ENCODE data around the gene ARF1.
"Not testable (repeated sequence)": the region's sequence is repeated elsewhere in the genome, so short reads cannot be mapped to it uniquely, and the experiment has no call there.

The ARF1 gene

GRCh38 chr1:228108742-228109072, 26.2 kb downstream of the ARF1 start:
- H3K4me1 ChIP-seq, result peaks cover 31% of the 10 kb centered on the region
- H3K9ac ChIP-seq, result peak overlapping the region; percentile 87
- H3K4me2 ChIP-seq, result peak overlapping the region; percentile 85
- TF ChIP-seq Cebpa-rat (IDR thresholded peaks at IDR 0.05), result no peak
- peak overlapping the region; percentile 87 for H3K4me3 ChIP-seq
- H3K36me3 ChIP-seq, result peaks cover 33% of the 10 kb centered on the region
- H3K27ac ChIP-seq, result peak overlapping the region; percentile 80
- H3K27me3 ChIP-seq, result no peaks in the 10 kb centered on the region
- H3K9me3 ChIP-seq, result no peaks in the 10 kb centered on the region
- peaks cover 15% of the 10 kb centered on the region; the same call in 1 of the 2 replicates for H4K20me1 ChIP-seq

DNA sequence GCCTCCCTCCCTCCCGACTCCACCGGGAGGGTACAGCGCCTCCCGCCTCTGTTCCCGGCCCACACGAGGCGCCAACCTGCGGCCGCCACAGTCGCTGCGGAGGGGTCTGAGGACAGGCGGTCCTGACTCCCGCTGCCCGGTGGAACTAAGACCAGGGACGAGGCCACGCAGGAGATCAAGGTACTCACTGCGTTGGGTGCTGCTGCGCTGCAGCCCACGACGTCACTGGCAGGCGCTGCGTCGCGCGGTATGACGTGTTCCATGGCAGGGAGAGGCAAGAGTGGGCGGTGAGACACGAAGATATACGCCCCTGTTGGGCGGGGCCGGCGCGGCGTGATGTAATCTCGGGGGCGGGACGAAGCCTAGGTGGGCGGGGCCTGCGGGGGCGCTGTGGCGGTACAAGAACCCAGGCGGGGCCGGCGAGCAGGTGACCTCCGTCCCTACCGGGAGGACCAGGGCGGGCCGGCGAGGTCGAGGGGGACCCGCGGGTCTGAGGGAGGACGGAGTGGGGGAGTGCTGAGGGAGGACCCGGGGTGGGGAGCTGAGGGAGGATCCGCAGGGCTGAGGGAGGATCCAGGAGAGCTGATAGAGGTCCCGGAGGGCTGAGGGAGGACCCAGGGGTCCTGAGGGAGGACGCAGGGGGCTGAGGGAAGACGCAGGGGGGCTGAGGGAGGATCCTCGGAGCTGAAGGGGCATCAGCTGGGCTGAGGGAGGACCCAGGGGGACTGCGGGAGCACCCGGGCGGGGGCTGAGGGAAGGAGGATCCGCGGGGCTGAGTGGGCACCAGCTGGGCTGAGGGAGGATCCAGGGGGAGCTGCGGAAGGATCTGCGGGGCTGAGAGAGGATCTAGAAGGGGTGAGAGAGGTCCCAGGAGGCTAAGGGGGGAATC, 26.8 kb downstream of the ARF1 start, which contains the start of gene MRPL55:
TSS of gene MRPL55 (minus strand) at position 227 of the 889 bp plus-strand sequence. CDS start 1,039 bp downstream, outside the sequence.
- Histone ChIP-seq H3K9me3 (no peaks in the 10 kb centered on the region), H3K27me3 (no peaks in the 10 kb centered on the region), H4K20me1 (peaks cover 15% of the 10 kb centered on the region; the same call in 1 of the 2 replicates), H3K9ac (peak within 1 kb of the TSS; percentile 87), H3K4me3 (peak within 1 kb of the TSS; percentile 87), H3K36me3 (peaks cover 33% of the 10 kb centered on the region), H3K4me2 (peak within 1 kb of the TSS; percentile 85), H3K4me1 (peaks cover 25% of the 10 kb centered on the region), H3K27ac (peak within 1 kb of the TSS; percentile 80)
- peak; percentile 56; the same call in 1 of the 2 replicates for TF ChIP-seq Cebpa-rat (IDR thresholded peaks at IDR 0.05)

- Histone ChIP-seq H3K4me2 (peak overlapping the region; percentile 85), H3K9ac (peak overlapping the region; percentile 87), H3K27ac (peak overlapping the region; percentile 68), H3K4me1 (peaks cover 25% of the 10 kb centered on the region), H4K20me1 (peaks cover 15% of the 10 kb centered on the region; the same call in 1 of the 2 replicates), H3K27me3 (no peaks in the 10 kb centered on the region), H3K9me3 (no peaks in the 10 kb centered on the region), H3K36me3 (peaks cover 31% of the 10 kb centered on the region), H3K4me3 (peak overlapping the region; percentile 87)
- no peak for TF ChIP-seq Cebpa-rat (IDR thresholded peaks at IDR 0.05)
These were observed 27.5 kb downstream of the ARF1 start for GRCh38 chr1:228109962-228110488.

DNA sequence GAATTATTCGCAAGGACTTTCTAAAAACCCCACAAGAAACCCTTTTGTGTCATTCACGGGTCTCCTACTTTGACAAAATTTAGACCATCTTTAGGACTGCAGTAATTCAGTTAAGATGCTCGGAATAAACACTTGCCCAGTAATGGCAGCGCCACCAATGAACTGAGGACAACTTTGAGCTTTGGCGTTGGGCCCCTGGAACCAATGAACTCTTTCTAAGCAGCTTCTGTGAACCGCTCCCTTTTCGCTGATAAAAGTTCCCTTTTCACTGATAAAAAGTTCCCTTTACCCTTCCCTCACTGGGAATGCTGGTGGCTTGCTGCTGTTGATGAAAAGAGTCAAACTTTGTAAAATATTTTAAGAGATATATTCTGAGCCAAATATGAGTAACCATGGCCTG, 28.0 kb downstream of the ARF1 start:
- H3K4me1 ChIP-seq, result peaks cover 25% of the 10 kb centered on the region
- H3K9ac ChIP-seq, result no peak overlapping the region
- peaks cover 1% of the 10 kb centered on the region; the same call in 1 of the 2 replicates for H3K9me3 ChIP-seq
- H4K20me1 ChIP-seq, result peaks cover 15% of the 10 kb centered on the region; the same call in 1 of the 2 replicates
- H3K27ac ChIP-seq, result no peak overlapping the region
- H3K4me3 ChIP-seq, result 0 out of 2 replicates have a peak overlapping the region, but pooled peaks have one; percentile 87
- no peak for TF ChIP-seq Cebpa-rat (IDR thresholded peaks at IDR 0.05)
- H3K27me3 ChIP-seq, result no peaks in the 10 kb centered on the region
- peak overlapping the region; percentile 85 for H3K4me2 ChIP-seq
- peaks cover 26% of the 10 kb centered on the region for H3K36me3 ChIP-seq

- H3K9me3 ChIP-seq, H3K9ac ChIP-seq, H3K27me3 ChIP-seq, H3K4me3 ChIP-seq, H3K4me2 ChIP-seq, H3K27ac ChIP-seq: not testable (repeated sequence)
- Histone ChIP-seq H3K4me1 (peaks cover 25% of the 10 kb centered on the region), H3K36me3 (peaks cover 18% of the 10 kb centered on the region), H4K20me1 (peaks cover 15% of the 10 kb centered on the region; the same call in 1 of the 2 replicates)
These were observed 28.8 kb downstream of the ARF1 start for GRCh38 chr1:228111315-228111714.

DNA sequence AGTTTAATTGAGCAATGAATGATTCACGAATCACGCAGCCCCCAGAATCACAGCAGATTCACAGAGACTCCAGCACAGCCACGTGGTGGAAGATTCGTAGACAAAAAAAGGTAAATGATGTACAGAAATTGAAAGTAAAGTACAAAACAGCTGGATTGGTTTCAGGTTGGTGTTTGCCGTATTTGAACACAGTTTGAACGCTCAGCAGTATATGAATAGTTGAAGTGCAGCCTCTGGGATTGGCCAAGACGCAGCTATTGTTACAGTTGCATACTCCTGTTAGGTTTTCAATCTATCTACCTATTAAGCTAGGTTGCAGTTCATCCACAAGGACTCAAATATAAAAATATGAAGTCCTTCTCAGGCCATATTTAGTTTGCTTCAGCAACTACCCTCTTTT, 29.7 kb downstream of the ARF1 start:
- peaks cover 25% of the 10 kb centered on the region for H3K4me1 ChIP-seq
- H3K27me3 ChIP-seq, result no peaks in the 10 kb centered on the region
- peaks cover 10% of the 10 kb centered on the region for H3K36me3 ChIP-seq
- H4K20me1 ChIP-seq, result peaks cover 13% of the 10 kb centered on the region; the same call in 1 of the 2 replicates
- H3K9me3 ChIP-seq, result peaks cover 17% of the 10 kb centered on the region
- H3K9ac ChIP-seq, result no peak overlapping the region
- TF ChIP-seq Cebpa-rat (IDR thresholded peaks at IDR 0.05), result no peak
- H3K27ac ChIP-seq, result no peak overlapping the region
- H3K4me3 ChIP-seq, result no peak overlapping the region
- H3K4me2 ChIP-seq, result no peak overlapping the region

DNA sequence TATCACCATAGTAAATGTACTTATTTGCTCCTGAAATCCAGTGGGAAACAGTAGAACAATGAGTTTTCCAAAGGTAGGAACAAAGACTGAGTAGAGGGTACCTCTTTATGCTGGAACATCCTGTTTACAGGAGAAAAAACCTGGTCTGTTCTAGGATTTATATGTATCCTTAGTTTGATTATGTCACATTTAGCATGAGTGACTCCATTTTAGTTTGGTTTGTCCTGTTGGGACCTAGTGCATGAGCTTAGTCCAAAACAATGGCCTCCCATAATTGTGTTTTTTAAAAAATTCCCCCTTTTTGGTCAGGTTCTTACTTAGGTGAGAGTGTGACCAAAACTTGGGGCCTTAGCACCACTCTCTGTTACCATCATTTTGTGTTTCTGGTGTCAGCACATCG, 30.1 kb downstream of the ARF1 start:
- Histone ChIP-seq H3K36me3 (peaks cover 5% of the 10 kb centered on the region), H3K9ac (no peak overlapping the region), H3K4me1 (peaks cover 21% of the 10 kb centered on the region), H3K4me2 (no peak overlapping the region), H4K20me1 (peaks cover 9% of the 10 kb centered on the region; the same call in 1 of the 2 replicates), H3K4me3 (no peak overlapping the region), H3K27ac (no peak overlapping the region), H3K9me3 (peaks cover 21% of the 10 kb centered on the region), H3K27me3 (no peaks in the 10 kb centered on the region)
- TF ChIP-seq Cebpa-rat (IDR thresholded peaks at IDR 0.05), result no peak

DNA sequence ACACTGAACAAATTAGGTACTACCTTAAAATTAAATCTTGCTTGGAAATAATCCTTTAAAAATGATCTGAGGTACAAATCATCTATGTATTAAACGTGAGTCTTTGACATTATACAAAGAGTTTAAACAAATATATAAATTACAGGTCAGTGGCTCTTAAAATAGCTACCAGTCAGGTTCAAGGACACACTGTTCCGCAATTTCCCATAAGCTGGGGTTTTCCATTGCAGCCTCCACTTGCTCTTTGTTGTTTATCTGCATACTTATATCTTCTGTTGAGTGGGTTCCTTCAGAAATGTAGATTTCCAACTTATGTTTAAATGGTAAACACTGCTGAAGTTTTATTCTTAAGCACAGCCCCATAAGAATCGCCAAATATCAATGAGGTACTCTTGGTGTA, 32.3 kb downstream of the ARF1 start:
- Histone ChIP-seq H3K27me3 (no peaks in the 10 kb centered on the region), H3K27ac (no peak overlapping the region), H4K20me1 (no peaks in the 10 kb centered on the region), H3K36me3 (no peaks in the 10 kb centered on the region), H3K4me2 (no peak overlapping the region), H3K4me1 (peaks cover 9% of the 10 kb centered on the region), H3K9me3 (peaks cover 41% of the 10 kb centered on the region), H3K9ac (no peak overlapping the region), H3K4me3 (no peak overlapping the region)
- TF ChIP-seq Cebpa-rat (IDR thresholded peaks at IDR 0.05), result no peak

DNA sequence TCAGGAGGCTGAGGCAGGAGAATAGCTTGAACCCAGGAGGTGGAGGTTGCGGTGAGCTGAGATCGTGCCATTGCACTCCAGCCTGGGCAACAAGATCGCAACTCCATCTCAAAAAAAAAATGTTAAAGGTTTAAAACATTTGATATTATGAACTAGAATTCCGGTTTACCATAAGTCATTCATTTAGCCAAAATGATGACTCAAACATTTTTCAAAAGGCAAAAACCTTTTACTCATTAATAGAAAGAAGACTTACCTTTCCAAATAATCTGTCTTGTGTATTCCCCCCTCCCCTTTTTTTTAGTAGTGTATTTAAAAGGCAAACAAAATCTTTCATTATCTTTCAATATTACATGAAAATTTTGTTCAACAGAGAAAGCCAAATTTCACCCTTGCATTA, 34.8 kb downstream of the ARF1 start:
- Histone ChIP-seq H3K27ac (no peak overlapping the region), H3K4me3 (no peak overlapping the region), H3K9ac (no peak overlapping the region), H4K20me1 (no peaks in the 10 kb centered on the region), H3K4me1 (no peaks in the 10 kb centered on the region), H3K9me3 (peaks cover 41% of the 10 kb centered on the region), H3K36me3 (no peaks in the 10 kb centered on the region), H3K4me2 (no peak overlapping the region), H3K27me3 (no peaks in the 10 kb centered on the region)
- TF ChIP-seq Cebpa-rat (IDR thresholded peaks at IDR 0.05), result no peak

DNA sequence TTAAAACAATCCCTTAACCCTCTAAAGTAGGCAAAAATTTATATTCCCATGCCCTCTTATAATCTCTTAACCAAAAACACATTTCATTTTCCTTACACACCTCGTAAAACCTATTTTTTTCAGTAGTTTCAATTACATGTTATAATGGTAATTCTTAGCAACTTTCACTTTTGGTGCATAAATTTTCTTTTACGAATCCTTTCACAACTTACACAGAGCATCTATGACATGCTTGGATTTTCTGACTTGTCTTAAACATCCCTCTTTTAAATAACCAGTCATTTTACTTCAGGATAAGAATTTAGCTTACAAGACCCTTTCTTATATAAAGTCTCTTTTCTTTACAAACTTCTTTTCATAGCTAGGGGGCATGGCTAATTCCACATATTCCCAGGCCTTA, 35.5 kb downstream of the ARF1 start:
- no peak for TF ChIP-seq Cebpa-rat (IDR thresholded peaks at IDR 0.05)
- Histone ChIP-seq H3K27me3 (no peaks in the 10 kb centered on the region), H3K4me3 (no peak overlapping the region), H3K36me3 (no peaks in the 10 kb centered on the region), H3K9me3 (peaks cover 41% of the 10 kb centered on the region), H3K4me1 (no peaks in the 10 kb centered on the region), H3K4me2 (no peak overlapping the region), H4K20me1 (no peaks in the 10 kb centered on the region), H3K27ac (no peak overlapping the region), H3K9ac (no peak overlapping the region)

All from BLaER1 (cell line).